Epithelial cell of proximal tubule (primary cell): ENCODE data around the gene SLC20A1. TPM values are rescaled to one million over a fixed set of nuclear protein-coding genes. Genes with fewer than 3 reads are reported as not detected.
A peak's percentile ranks its signal among the peaks of the same experiment; 100 is the strongest.

ENCODE experiments used
- DNase-seq: peaks from one replicate; pipeline ENCODE4 v3.0.0-alpha.2; 2011; ENCODE audit warnings: low read depth
- H3K4me3 ChIP-seq: 2 replicates; pipeline ENCODE4 v1.5.1; 2011; ENCODE audit warnings: low read depth, mild to moderate bottlenecking, low read length
- CTCF ChIP-seq: conservative IDR thresholded peaks from 2 replicates; pipeline ENCODE4 v1.5.1; 2012; ENCODE audit warnings: low read depth, mild to moderate bottlenecking, low read length
- total RNA-seq: library from RNA; depleted of rRNA; stranded (reverse); fragments of >200 nt; gene quantifications from 2 replicates; pipeline ENCODE4 v1.2.3, GENCODE V29; 2015

Gene SLC20A1
- total RNA-seq, 1 donor from 2014 or later: 60.1 TPM

DNA sequence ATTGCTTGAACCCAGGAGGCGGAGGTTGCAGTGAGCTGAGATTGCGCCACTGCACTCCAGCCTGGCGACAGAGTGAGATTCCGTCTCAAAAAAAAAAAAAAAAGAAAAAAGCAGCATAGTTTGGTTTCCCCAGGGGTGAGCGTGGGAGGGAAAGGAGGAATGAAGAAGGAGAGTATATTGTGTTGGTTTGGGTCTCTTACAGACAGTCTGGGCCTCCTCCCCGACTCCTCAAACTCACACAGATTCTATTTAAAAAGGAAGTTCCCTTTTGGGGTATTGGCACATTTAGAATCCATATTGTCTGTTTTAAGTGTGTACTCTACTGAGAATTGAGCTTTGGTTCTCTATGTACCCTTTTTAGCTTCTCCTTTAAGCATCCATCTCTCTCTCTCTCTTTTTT is 27.4 kb upstream of the SLC20A1 start:
- TF ChIP-seq CTCF: no peak
- DNase-seq: no peak
- H3K4me3 ChIP-seq: no peak overlapping the region

- DNase-seq: no peak
- no peak overlapping the region for H3K4me3 ChIP-seq
- TF ChIP-seq CTCF: no peak
Observed at GRCh38 chr2:112621790-112622527, 23.8 kb upstream of the SLC20A1 start.

- no peak overlapping the region for H3K4me3 ChIP-seq
- TF ChIP-seq CTCF: no peak
- no peak for DNase-seq
Observed at GRCh38 chr2:112622528-112622849, 23.2 kb upstream of the SLC20A1 start.

DNA sequence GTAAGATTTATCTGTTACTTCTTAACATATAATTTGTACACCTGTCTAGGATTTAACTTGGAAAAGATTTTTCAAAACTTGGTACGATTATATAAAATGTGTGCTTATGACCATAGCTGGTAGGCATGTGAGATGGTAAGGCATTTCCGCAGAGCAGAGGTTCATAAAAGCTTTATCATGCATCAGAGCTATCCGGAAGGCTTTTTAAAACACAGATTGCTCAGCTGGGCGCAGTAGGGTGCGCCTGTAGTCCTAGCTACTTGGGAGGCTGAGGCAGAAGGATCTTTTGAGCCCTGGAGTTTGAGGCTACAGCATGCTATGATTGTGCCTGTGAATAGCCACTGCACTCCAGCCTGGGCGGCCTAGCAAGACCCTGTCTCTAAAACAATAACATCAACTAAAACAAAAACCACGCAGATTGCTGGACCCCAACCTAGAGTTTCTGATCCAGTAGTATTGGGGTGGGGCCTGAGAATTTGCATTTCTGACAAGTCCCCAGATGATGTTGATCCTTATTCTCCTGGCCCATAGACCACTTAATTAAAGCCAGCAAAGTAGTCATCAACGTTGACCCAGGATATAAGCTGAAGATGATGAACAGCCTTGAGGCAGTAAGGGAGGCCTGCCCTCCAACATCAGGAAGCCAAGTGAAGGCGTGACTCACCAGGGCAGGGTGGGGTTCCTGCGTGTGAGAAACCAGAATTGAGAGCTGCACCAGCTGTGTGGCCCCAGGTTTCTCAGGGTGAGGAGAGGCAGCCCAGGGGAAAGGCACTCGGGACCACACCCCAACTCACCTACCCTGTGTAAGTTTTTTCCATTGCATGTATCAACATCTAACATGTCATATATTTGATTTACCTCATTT is 21.6 kb upstream of the SLC20A1 start:
- H3K4me3 ChIP-seq: no peak overlapping the region
- DNase-seq: no peak
- TF ChIP-seq CTCF: no peak

DNA sequence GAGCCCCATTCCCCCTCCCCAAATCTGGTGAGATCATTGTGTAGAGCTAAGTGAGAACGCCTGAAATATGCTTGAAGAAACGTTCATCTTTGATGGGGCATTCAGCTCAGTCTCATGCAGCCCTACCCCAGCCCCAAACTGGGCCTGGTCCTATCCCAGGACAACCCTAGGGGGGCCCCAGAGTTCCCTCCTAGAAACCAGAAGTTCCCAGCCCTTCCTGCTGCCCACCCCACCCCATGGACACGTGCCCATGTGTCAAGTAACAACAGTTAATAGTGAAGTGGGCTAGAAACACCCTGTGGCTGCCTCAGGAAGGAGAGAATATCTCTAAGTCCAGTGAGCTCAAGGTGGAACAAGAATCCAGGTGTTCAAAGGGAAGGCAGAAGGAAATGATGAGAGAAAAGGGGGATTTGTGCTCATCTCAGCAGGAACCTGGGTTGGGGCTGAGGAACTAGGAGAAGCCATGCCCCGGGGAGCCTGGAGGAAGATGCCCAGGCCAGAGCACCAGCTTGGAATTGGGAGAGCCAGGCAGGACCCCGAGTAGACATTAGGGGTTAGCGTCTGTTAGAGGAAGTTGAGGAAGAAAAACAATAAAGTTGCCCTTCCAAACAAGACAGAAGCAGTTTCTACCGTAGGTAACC is 20.1 kb upstream of the SLC20A1 start:
- no peak for DNase-seq
- TF ChIP-seq CTCF: no peak
- H3K4me3 ChIP-seq: no peak overlapping the region

DNA sequence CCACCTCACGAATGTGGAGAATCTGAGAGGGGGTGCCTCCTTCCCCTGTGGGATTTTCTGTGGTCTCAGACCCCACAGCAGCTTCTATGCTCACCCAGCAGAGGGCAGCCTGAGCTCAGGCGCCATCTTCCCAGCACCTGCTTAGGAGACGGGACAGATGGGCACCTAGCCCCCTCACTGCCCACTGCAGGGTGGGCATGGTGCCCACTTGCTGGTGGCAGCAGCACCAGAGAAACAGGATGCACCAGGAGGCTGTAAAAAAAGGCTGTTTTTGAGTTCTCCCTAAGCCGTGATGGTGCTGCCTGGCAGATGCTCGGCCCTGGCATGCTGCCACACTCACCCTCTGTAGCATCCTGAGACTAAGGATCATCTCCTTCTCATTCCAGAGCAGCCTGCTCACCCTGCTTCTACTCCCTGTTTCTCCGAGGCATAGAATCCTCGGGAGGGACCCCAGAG is 19.1 kb upstream of the SLC20A1 start:
- DNase-seq: no peak
- H3K4me3 ChIP-seq: peak overlapping the region; percentile 15
- peak; percentile 95 for TF ChIP-seq CTCF
